Subcutaneous adipose tissue (tissue), 4 donors: Measurements from ENCODE around the gene TCF25. TPM values are rescaled to one million over a fixed set of nuclear protein-coding genes. Genes with fewer than 3 reads are reported as not detected.

Source experiments
- CTCF ChIP-seq: fragments of 450-650 bp; IDR thresholded peaks from one replicate; pipeline ENCODE4 v1.5.1; 2016; ENCODE audit warnings: low read depth, mild to moderate bottlenecking, control low read depth, antibody characterized with exemption, moderate library complexity
- total RNA-seq, 4 donors: library from RNA; depleted of rRNA; stranded (reverse); fragments of >200 nt; gene quantifications; one replicate each; pipeline ENCODE4 v1.1.0, GENCODE V29; 2016

TCF25 gene
- total RNA-seq, 4 donors from 2014 or later = 147 to 240 (median 148) TPM

- TF ChIP-seq CTCF = no peak
Measured at GRCh38 chr16:89829630-89830437, 43.6 kb upstream of the TCF25 start.

DNA sequence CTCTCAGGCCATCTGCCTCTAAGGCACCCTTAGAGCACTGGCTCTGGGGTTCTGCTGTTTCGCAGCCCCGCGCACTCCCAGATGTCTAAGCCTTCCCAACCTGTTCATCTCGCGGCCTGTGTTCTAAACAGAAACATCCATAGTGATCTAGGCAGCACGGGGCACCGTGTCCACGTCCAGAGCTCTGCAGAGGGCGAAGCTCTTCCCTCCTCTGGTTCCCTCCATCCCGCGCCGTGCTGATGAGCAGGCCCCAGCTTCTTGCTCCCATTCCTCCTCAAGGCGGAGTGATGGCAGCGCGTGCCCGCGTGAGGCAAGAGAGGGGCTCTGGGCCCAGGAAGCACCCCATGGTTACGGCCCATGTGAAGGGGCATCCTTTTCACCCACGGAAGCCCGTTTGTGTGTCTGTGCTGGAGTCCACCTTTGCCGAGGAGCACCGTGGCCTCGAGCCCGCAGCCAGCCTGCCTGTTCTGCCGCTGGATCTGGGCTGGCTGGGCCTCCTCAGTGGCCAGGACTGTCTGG lies 41.5 kb upstream of the TCF25 start:
- no peak for TF ChIP-seq CTCF

GRCh38 chr16:89837014-89837546 lies 36.3 kb upstream of the TCF25 start:
- no peak for TF ChIP-seq CTCF

DNA sequence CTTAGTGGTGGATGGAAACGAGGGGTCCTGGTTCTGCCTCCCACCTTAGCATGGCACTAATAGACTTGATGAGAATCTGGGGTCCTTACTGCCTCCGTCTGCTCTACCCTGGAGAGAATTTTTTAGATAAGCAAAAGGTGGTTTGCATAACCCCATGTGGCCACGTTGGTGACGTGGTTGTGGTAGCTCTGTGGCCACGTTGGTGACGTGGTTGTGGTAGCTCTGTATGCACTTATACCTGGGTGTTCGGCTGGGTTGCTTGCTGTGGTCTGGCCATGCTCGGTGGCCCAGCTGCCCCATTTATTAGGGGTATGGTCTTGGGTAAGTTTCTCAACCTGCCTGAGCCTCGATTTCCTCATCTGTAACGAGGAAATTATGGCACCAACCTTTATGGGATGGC lies 32.1 kb upstream of the TCF25 start:
- no peak for TF ChIP-seq CTCF

DNA sequence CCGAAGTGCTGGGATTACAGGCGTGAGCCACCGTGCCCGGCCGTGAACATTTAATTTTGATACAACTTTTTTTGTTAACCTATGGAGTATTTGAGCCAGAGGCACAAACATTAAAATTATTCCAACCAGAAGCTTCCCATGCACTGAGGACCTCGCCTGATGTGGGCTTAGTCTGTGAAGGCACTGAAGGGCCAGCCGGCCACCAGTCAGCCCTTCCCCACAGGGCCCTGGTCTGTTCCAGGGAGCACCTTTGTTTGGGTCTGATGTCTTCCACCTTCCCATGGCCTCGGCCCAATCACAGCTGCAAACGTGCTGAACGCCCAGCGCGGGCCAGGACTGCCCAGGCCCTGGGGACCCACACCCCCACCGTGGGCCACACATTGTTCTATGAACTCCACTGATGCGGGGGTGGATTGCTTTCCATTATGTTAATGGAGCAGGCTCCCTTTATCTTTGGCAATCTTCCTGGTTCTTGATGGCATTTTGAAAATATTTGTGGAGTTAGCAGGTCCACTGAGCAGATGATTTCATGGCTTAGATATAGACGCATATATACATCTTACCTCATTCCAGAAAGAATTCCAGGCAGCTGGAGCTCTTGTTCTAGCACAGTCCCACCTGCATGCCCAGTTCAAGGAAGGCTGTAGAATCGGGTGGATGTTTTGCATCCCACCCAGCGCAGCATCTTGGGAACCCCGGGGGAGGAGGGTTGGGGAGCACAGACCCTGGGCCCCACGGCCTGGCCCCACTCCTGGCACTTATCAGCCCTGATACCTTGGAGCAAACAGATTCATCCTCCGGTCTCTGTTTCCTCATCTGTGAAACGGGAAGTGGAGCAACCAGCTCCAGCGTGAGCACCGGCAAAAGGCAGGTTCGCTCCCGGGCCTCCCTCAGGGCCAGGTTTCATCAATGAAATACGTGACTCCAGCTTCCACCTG lies 30.7 kb upstream of the TCF25 start:
- TF ChIP-seq CTCF = no peak

DNA sequence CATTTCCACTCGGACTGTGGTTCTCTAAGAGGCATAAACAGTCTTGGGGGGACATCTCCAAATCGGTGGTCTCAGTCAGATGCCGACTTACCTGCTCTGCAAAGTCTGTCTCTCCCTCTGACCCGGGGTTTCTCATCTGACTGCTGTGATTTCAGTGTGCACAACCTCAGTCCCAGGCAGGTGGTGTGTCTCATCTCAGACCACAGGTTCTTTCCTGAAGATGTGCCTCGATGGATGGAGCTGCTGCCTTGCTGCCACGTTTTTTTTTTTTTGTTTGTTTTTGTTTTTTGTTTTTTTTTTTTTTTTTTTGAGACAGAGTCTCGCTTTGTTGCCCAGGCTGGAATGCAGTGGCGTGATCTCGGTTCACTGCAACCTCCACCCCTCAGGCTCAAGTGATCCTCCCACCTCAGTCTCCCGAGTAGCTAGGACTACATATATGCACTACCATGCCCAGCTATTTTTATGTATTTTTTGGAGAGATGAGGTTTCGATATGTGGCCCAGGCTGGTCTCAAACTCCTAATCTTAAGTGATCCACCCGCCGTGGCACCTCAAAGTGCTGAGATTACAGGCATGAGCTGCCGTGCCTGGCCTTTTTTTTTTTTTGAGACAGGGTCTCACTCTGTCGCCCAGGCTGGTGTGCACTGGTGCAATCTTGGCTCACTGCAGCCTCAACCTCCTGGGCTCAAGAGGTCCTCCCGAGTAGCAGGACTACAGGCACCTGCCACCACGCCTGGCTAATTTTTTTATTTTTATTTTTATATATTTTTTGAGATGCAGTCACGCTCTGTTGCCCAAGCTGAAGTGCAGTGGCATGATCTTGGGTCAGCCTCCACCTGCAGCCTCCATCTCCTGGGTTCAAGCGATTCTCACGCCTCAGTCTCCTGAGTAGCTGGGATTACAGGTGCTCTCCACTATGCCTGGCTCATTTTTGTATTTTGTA lies 29.7 kb upstream of the TCF25 start:
- no peak for TF ChIP-seq CTCF
